H1 (cell line): ENCODE measurements around the gene AGBL4. TPM values are rescaled to one million over a fixed set of nuclear protein-coding genes. Genes with fewer than 3 reads are reported as not detected.

ENCODE experiments used
- CTCF ChIA-PET: fragments of 300-600 bp; sonication (Branson Sonifier 250); formaldehyde crosslinking; loops from one replicate; lab custom pipeline; 2021; ENCODE audit not compliant: partially characterized antibody; lab: Charles Lee
- POLR2A ChIA-PET: fragments of 300-600 bp; sonication (Branson Sonifier 250); formaldehyde crosslinking; loops from one replicate; lab custom pipeline; 2021; ENCODE audit warnings: inconsistent platforms; ENCODE audit not compliant: partially characterized antibody; lab: Charles Lee
- DNase-seq, 2 experiments: peaks; one replicate each; pipeline versions ENCODE4 v3.0.0 to v3.0.0-alpha.2; 2010 to 2022; ENCODE audit warnings: low spot score in 2 of 2, low read depth in 1 of 2, mixed read lengths in 1 of 2
- FAIRE-seq: peaks from 2 replicates; lab custom pipeline; 2011; peaks lifted over from hg19 to GRCh38; lab: Jason Lieb, UNC
- H2AFZ ChIP-seq: 2 replicates; pipeline ENCODE4 v1.8.1; 2012; ENCODE audit warnings: low read length, inconsistent platforms
- H2AK5ac ChIP-seq: 2 replicates; pipeline ENCODE4 v1.6.1; 2013; ENCODE audit warnings: low read depth, low read length
- H2BK120ac ChIP-seq: replicated peaks from 2 replicates; pipeline ENCODE3; 2013; ENCODE audit warnings: low read depth, low read length, inconsistent platforms
- H2BK12ac ChIP-seq: 2 replicates; pipeline ENCODE4 v1.6.1; 2013; ENCODE audit warnings: low read depth, low read length
- H2BK15ac ChIP-seq: 2 replicates; pipeline ENCODE4 v1.6.1; 2013; ENCODE audit warnings: low read length
- H2BK20ac ChIP-seq: 2 replicates; pipeline ENCODE4 v1.6.1; 2013; ENCODE audit warnings: low read length
- H2BK5ac ChIP-seq: 2 replicates; pipeline ENCODE4 v1.6.1; 2013; ENCODE audit warnings: low read depth, low read length
- H3K14ac ChIP-seq: 2 replicates; pipeline ENCODE4 v1.6.1; 2013; ENCODE audit warnings: inconsistent platforms; ENCODE audit not compliant: insufficient read length
- H3K18ac ChIP-seq: 2 replicates; pipeline ENCODE4 v1.6.1; 2013; ENCODE audit warnings: low read length; ENCODE audit errors: extremely low read depth
- H3K23ac ChIP-seq: 2 replicates; pipeline ENCODE4 v1.6.1; 2013; ENCODE audit warnings: inconsistent platforms; ENCODE audit not compliant: insufficient read length
- H3K23me2 ChIP-seq: 2 replicates; pipeline ENCODE4 v1.6.1; 2013; ENCODE audit warnings: low read depth, low read length
- H3K27ac ChIP-seq: 2 replicates; pipeline ENCODE4 v1.6.1; 2011; ENCODE audit warnings: low read depth, low read length, inconsistent platforms
- H3K27me3 ChIP-seq, 4 experiments: replicated peaks in 1 of 4; 1 replicate in 1 of 4; 2 replicates in 3 of 4; pipeline versions ENCODE4 v1.6.1 to v1.8.1; 2011 to 2013; ENCODE audit warnings: low read length in 3 of 4, mild to moderate bottlenecking in 3 of 4, inconsistent platforms in 2 of 4, mixed read lengths in 2 of 4, moderate library complexity in 1 of 4; ENCODE audit not compliant: control insufficient read depth in 3 of 4, insufficient read depth in 3 of 4; ENCODE audit errors: extremely low read depth in 1 of 4
- H3K36me3 ChIP-seq, 4 experiments: 2 replicates each; pipeline versions ENCODE4 v1.6.1 to v1.8.1; 2011 to 2013; ENCODE audit warnings: mild to moderate bottlenecking in 4 of 4, low read length in 3 of 4, moderate library complexity in 2 of 4, control low read depth in 1 of 4, inconsistent platforms in 1 of 4; ENCODE audit not compliant: insufficient read depth in 4 of 4, control insufficient read depth in 2 of 4
- H3K4ac ChIP-seq: replicated peaks from 2 replicates; pipeline ENCODE3; 2013; ENCODE audit warnings: low read length, low read depth, mixed read lengths, inconsistent platforms; ENCODE audit not compliant: insufficient read length
- H3K4me1 ChIP-seq, 4 experiments: replicated peaks in 1 of 4; 1 replicate in 1 of 4; 2 replicates in 3 of 4; pipeline versions ENCODE4 v1.6.1 to v1.8.1; 2011 to 2013; ENCODE audit warnings: low read length in 3 of 4, inconsistent platforms in 2 of 4, mixed read lengths in 1 of 4; ENCODE audit not compliant: insufficient read depth in 4 of 4, control insufficient read depth in 3 of 4
- H3K4me2 ChIP-seq, 2 experiments: 2 replicates each; pipeline versions ENCODE4 v1.6.1 to v1.8.1; 2011 to 2013; ENCODE audit warnings: low read depth in 2 of 2, low read length in 2 of 2, control low read depth in 1 of 2, inconsistent platforms in 1 of 2, mild to moderate bottlenecking in 1 of 2; ENCODE audit not compliant: insufficient read depth in 1 of 2
- H3K4me3 ChIP-seq, 4 experiments: fragments of 200-600, 300-600 bp in 1 of 4; sonication (generic), shearing (Covaris generic), sonication (Bioruptor Twin) in 1 of 4; 2 replicates each; pipeline versions ENCODE4 v1.5.1 to v1.8.1; 2011 to 2016; ENCODE audit warnings: low read length in 4 of 4, low read depth in 3 of 4, control low read depth in 2 of 4, inconsistent platforms in 2 of 4, mild to moderate bottlenecking in 2 of 4, mixed read lengths in 1 of 4, moderate library complexity in 1 of 4; ENCODE audit not compliant: insufficient read depth in 2 of 4; ENCODE audit errors: extremely low read depth in 1 of 4
- H3K56ac ChIP-seq: replicated peaks from 2 replicates; pipeline ENCODE3; 2013; ENCODE audit warnings: low read depth, mild to moderate bottlenecking, mixed read lengths, low read length, inconsistent platforms; ENCODE audit not compliant: insufficient read length
- H3K79me1 ChIP-seq: 2 replicates; pipeline ENCODE4 v1.6.1; 2013; ENCODE audit warnings: low read depth, low read length, control low read depth
- H3K79me2 ChIP-seq, 2 experiments: 2 replicates each; pipeline versions ENCODE4 v1.6.1 to v1.8.1; 2012 to 2013; ENCODE audit warnings: low read length in 2 of 2, mild to moderate bottlenecking in 2 of 2, inconsistent platforms in 1 of 2; ENCODE audit not compliant: insufficient read depth in 2 of 2, control insufficient read depth in 1 of 2
- H3K9ac ChIP-seq, 4 experiments: replicated peaks in 1 of 4; 1 replicate in 1 of 4; 2 replicates in 3 of 4; pipeline versions ENCODE4 v1.6.1 to v1.8.1; 2011 to 2013; ENCODE audit warnings: low read depth in 3 of 4, low read length in 3 of 4, control low read depth in 2 of 4, mild to moderate bottlenecking in 2 of 4, moderate library complexity in 2 of 4, inconsistent platforms in 1 of 4; ENCODE audit errors: extremely low read depth in 1 of 4
- H3K9me3 ChIP-seq, 2 experiments: 2 replicates each; pipeline versions ENCODE4 v1.6.1 to v1.8.1; 2012 to 2013; ENCODE audit warnings: mild to moderate bottlenecking in 2 of 2, moderate library complexity in 2 of 2, control low read depth in 1 of 2, inconsistent platforms in 1 of 2, low read depth in 1 of 2, low read length in 1 of 2, mixed read lengths in 1 of 2; ENCODE audit not compliant: insufficient read depth in 2 of 2
- H4K20me1 ChIP-seq, 2 experiments: replicated peaks in 1 of 2; 2 replicates each; pipeline versions ENCODE3 to v1.8.1; 2011 to 2013; ENCODE audit warnings: inconsistent platforms in 2 of 2, low read length in 2 of 2, mild to moderate bottlenecking in 1 of 2; ENCODE audit not compliant: insufficient read depth in 2 of 2, control insufficient read depth in 1 of 2
- H4K5ac ChIP-seq: 2 replicates; pipeline ENCODE4 v1.6.1; 2013; ENCODE audit warnings: low read length, low read depth, mixed read lengths, inconsistent platforms; ENCODE audit not compliant: insufficient read length
- H4K8ac ChIP-seq: 2 replicates; pipeline ENCODE4 v1.8.0; 2013; ENCODE audit warnings: mild to moderate bottlenecking, moderate library complexity, low read length, inconsistent platforms; ENCODE audit not compliant: insufficient read depth; ENCODE audit errors: extremely low read depth
- H4K91ac ChIP-seq: replicated peaks from 2 replicates; pipeline ENCODE3; 2013; ENCODE audit warnings: low read length, mixed read lengths, inconsistent platforms; ENCODE audit not compliant: insufficient read length
- BCL11A ChIP-seq, 2 experiments: IDR thresholded peaks; one replicate each; pipeline ENCODE4 v1.6.1; 2011; ENCODE audit warnings: low read depth in 2 of 2, low read length in 2 of 2, mild to moderate bottlenecking in 2 of 2
- CBX5 ChIP-seq: fragments of 300-800, 300-1000 bp; sonication (generic); IDR thresholded peaks from 2 replicates; pipeline ENCODE4 v1.7.1; 2016; ENCODE audit warnings: antibody characterized with exemption, low read length, low read depth
- CBX8 ChIP-seq: fragments of 300-800, 300-1000 bp; sonication (generic); IDR thresholded peaks from 2 replicates; pipeline ENCODE4 v1.7.1; 2016; ENCODE audit warnings: low read depth, low read length, borderline replicate concordance
- E2F6 ChIP-seq: IDR thresholded peaks from 2 replicates; pipeline ENCODE4 v1.6.1; 2012; ENCODE audit warnings: inconsistent platforms
- KDM1A ChIP-seq: fragments of 200-600, 300-600 bp; sonication (generic); IDR thresholded peaks from 2 replicates; pipeline ENCODE4 v1.7.1; 2016; ENCODE audit warnings: mild to moderate bottlenecking, low read length, borderline replicate concordance
- NANOG ChIP-seq: IDR thresholded peaks from 2 replicates; pipeline ENCODE4 v1.6.1; 2011; ENCODE audit warnings: low read length, low read depth, mild to moderate bottlenecking, inconsistent platforms; ENCODE audit not compliant: insufficient read depth, poor library complexity, severe bottlenecking
- POLR2AphosphoS5 ChIP-seq: IDR thresholded peaks from 2 replicates; pipeline ENCODE4 v1.6.1; 2011; ENCODE audit warnings: low read depth, low read length
- SIRT6 ChIP-seq: IDR thresholded peaks from one replicate; pipeline ENCODE4 v1.7.1; 2012; ENCODE audit warnings: low read length, inconsistent platforms
- SP1 ChIP-seq: IDR thresholded peaks from 2 replicates; pipeline ENCODE4 v1.6.1; 2011; ENCODE audit warnings: low read depth, low read length
- SRF ChIP-seq: IDR thresholded peaks from 2 replicates; pipeline ENCODE4 v1.6.1; 2011; ENCODE audit warnings: mild to moderate bottlenecking, low read depth, low read length, moderate library complexity
- TBP ChIP-seq: IDR thresholded peaks from 2 replicates; pipeline ENCODE4 v1.6.1; 2011; ENCODE audit warnings: low read depth, low read length, improper control_type of control experiment
- WGBS, 2 experiments: shearing (Covaris generic) in 1 of 2; methylation state at CpG; one replicate each; pipeline versions ENCODE4 v1.1.6 to v1.1.7; 2013 to 2015; ENCODE audit warnings: low lambda C conversion rate in 2 of 2, mixed read lengths in 2 of 2, inconsistent platforms in 1 of 2, low coverage in 1 of 2, missing lambda C conversion rate in 1 of 2; ENCODE audit not compliant: insufficient replicate concordance in 2 of 2, insufficient coverage in 1 of 2, insufficient read length in 1 of 2; ENCODE audit errors: extremely low coverage in 1 of 2, missing lambda C conversion rate in 1 of 2; 5-methylcytosine and 5-hydroxymethylcytosine counted together
- polyA plus RNA-seq, 7 experiments: library from polyadenylated mRNA; depleted of rRNA in 3 of 7; stranded (reverse) in 5 of 7; unstranded in 2 of 7; fragments of >200 nt in 5 of 7; fragments of 200-250 nt in 2 of 7; gene quantifications; 1 replicate in 5 of 7; 2 replicates in 1 of 7; 4 replicates in 1 of 7; pipeline versions ENCODE4 v1.2.1 to v1.2.3, GENCODE V29; 2011 to 2013; ENCODE audit warnings: missing spikeins in 2 of 7, mixed read lengths in 2 of 7
- total RNA-seq: library from RNA; stranded (reverse); fragmentation: NEBNext Ultra II Directional; extraction: Animal tissue kit (Norgen Biotek cat#: 25700); gene quantifications from 2 replicates; pipeline ENCODE4 v1.2.1, GENCODE V29; 2021
- TF ChIP-seq, protein P1 (sequence below): IDR thresholded peaks from 2 replicates; pipeline ENCODE4 v1.6.1; 2011; ENCODE audit warnings: low read depth, mild to moderate bottlenecking, low read length; ENCODE audit not compliant: insufficient read depth

AGBL4 gene
- total and polyA plus RNA-seq, 2 of the 8 experiments (the other 6 are each of a cell fraction or from before 2014, with no cell fraction given) = 0.41 to 0.45 TPM

GRCh38 chr1:49190138-49190537, 833.6 kb downstream of the AGBL4 start:
- Histone ChIP-seq H3K9ac (no peak overlapping the region), H3K14ac (no peak overlapping the region), H2BK120ac (no peak overlapping the region), H3K23me2 (no peaks in the 10 kb centered on the region), H4K91ac (no peak overlapping the region), H3K4me3 (no peak overlapping the region), H2BK12ac (no peak overlapping the region), H3K56ac (no peak overlapping the region), H3K23ac (no peak overlapping the region), H3K36me3 (no peaks in the 10 kb centered on the region; a peak in 1 of 8 replicates), H3K79me1 (no peaks in the 10 kb centered on the region), H3K27ac (no peak overlapping the region), H3K18ac (no peak overlapping the region), H2BK15ac (no peak overlapping the region), H3K79me2 (no peaks in the 10 kb centered on the region), H3K4me1 (no peaks in the 10 kb centered on the region), H3K9me3 (peaks cover 72 to 77% of the 10 kb centered on the region in 2 experiments), H2BK20ac (no peak overlapping the region), H3K27me3 (no peaks in the 10 kb centered on the region), H4K8ac (no peak overlapping the region), H3K4ac (no peak overlapping the region), H2AFZ (no peak overlapping the region), H3K4me2 (no peak overlapping the region), H2AK5ac (no peak overlapping the region), H4K5ac (no peak overlapping the region), H4K20me1 (no peaks in the 10 kb centered on the region), H2BK5ac (no peak overlapping the region)
- ChIA-PET POLR2A (no interaction called here), CTCF (no interaction called here)
- TF ChIP-seq CBX8 (no peak), KDM1A (no peak), SP1 (no peak), NANOG (no peak), CBX5 (no peak), BCL11A (IDR thresholded peaks at IDR 0.05; ENCODE audit: low read depth in 2 of 2, low read length in 2 of 2) (no peak), TBP (no peak), SIRT6 (no peak), E2F6 (no peak), SRF (no peak), POLR2AphosphoS5 (no peak)
- TF ChIP-seq, protein P1, sequence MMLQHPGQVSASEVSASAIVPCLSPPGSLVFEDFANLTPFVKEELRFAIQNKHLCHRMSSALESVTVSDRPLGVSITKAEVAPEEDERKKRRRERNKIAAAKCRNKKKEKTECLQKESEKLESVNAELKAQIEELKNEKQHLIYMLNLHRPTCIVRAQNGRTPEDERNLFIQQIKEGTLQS = no peak
- WGBS, 2 experiments = 86% methylated on average over 1 of the region's 1 CpG; no CpG with 5 or more reads in 1 of the 2 experiments
- FAIRE-seq = no peak
- no peak for DNase-seq
